Muscle layer of duodenum (tissue), 2 donors: ENCODE measurements around the gene MARK4.
"Not testable (repeated sequence)": the region's sequence is repeated elsewhere in the genome, so short reads cannot be mapped to it uniquely, and the experiment has no call there.

Experiments used
- H3K27ac ChIP-seq: one replicate; pipeline ENCODE4 v1.7.0; 2013; ENCODE audit warnings: mild to moderate bottlenecking, low read length
- H3K27me3 ChIP-seq: one replicate; pipeline ENCODE4 v1.7.0; 2013; ENCODE audit warnings: low read depth, mild to moderate bottlenecking, control low read depth, low read length
- H3K36me3 ChIP-seq, 2 donors: one replicate each; pipeline ENCODE4 v1.7.0; 2013; ENCODE audit warnings: low read length in 2 of 2, control low read depth in 1 of 2, mild to moderate bottlenecking in 1 of 2; ENCODE audit not compliant: insufficient read depth in 2 of 2, control insufficient read depth in 1 of 2
- H3K4me1 ChIP-seq, 2 donors: one replicate each; pipeline ENCODE4 v1.7.0; 2013; ENCODE audit warnings: low read length in 2 of 2, mild to moderate bottlenecking in 2 of 2, control low read depth in 1 of 2, moderate library complexity in 1 of 2; ENCODE audit not compliant: insufficient read depth in 2 of 2, control insufficient read depth in 1 of 2
- H3K4me3 ChIP-seq, 2 donors: one replicate each; pipeline ENCODE4 v1.7.0; 2013; ENCODE audit warnings: low read length in 2 of 2, low read depth in 1 of 2, mild to moderate bottlenecking in 1 of 2
- H3K9me3 ChIP-seq, 2 donors: one replicate each; pipeline ENCODE4 v1.7.0; 2013; ENCODE audit warnings: low read length in 2 of 2, control low read depth in 1 of 2, mild to moderate bottlenecking in 1 of 2; ENCODE audit not compliant: control insufficient read depth in 1 of 2
- donor health status: healthy.

MARK4 gene

DNA sequence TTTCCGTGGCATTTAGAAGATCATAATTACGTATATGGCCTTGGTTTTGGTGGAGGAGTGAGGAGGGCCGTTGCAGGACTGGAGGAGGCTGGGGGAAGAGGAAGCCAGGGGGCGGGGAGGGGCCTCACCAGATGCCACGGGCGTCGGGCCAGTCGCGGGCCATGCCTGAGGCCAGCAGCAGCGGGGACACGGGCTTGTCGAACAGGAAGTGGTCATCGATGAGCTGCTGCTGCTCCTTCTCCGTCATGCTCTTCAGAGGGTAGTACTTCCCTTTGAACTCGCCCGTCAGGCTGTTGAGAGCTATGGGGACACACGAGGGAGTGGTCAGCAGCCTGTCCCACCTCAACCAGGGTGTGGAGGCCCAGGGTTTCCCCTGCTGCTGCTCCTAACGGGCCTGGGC lies 60.5 kb downstream of the MARK4 start:
- no peaks in the 10 kb centered on the region for H3K9me3 ChIP-seq
- no peaks in the 10 kb centered on the region for H3K4me1 ChIP-seq
- no peak overlapping the region for H3K4me3 ChIP-seq
- no peak overlapping the region for H3K27ac ChIP-seq
- H3K36me3 ChIP-seq = no peaks in the 10 kb centered on the region
- no peaks in the 10 kb centered on the region for H3K27me3 ChIP-seq

DNA sequence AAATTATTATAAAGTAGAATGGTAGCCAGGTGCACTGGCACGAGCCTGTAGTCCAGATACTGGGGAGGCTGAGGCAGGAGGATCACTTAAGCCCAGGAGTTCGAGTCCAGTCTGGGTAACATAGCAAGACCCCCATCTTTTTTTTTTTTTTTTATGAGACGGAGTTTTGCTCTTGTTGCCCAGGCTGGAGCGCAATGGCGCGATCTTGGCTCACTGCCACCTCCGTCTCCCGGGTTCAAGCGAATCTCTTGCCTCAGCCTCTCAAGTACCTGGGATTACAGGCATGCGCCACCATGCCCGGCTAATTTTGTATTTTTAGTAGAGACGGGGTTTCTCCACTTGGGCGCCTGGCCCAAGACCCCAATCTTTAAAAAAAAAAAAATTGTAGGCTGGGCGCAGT lies 61.2 kb downstream of the MARK4 start:
- H3K9me3 ChIP-seq, H3K27me3 ChIP-seq, H3K36me3 ChIP-seq, H3K27ac ChIP-seq, H3K4me3 ChIP-seq, H3K4me1 ChIP-seq: not testable (repeated sequence)

DNA sequence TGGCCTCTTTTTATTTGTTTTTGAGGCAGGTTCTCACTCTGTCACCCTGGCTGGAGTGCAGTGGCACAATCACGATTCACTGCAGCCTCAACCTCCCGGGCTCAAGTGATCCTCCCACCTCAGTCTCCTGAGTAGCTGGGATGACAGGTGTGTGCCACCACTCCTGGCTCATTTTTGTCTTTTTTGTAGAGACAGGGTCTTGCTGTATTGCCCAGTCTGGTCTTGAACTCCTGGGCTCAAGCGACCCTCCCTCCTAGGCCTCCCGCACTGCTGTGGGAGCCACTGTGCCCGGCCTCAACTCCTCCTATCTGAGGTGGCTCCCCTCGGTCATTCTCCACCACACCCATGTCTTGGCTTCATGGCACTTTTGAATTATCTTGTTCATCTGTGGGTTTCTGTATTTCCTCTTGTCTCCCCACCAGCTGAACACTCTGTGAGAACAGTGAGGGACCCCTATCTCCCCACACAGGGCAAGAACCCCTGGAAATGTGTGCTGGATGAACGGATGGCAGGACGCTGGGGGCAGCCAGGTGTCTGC lies 63.7 kb downstream of the MARK4 start:
- no peaks in the 10 kb centered on the region for H3K36me3 ChIP-seq
- no peaks in the 10 kb centered on the region for H3K4me1 ChIP-seq
- H3K4me3 ChIP-seq = no peak overlapping the region
- no peaks in the 10 kb centered on the region for H3K9me3 ChIP-seq
- H3K27me3 ChIP-seq = no peaks in the 10 kb centered on the region
- H3K27ac ChIP-seq = no peak overlapping the region

DNA sequence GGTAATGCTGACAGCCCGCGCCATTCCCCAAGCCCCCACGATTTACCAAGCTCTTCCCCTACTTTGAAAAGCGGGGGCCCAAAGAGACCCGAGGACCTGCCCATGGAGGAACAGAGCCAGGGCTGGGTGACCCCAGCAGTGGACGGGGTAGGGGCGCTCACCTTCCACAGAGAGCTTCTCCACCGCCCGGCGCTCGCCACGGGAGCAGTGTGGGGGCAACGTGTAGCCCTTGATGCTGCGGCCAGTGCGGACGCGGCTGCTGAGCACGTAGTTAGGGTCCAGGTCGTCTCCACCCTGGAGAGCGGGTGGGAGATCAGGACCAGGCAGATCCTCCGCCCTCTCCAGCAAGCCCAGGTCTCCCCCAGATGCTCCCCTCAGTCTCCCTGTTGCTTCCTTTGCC lies 64.2 kb downstream of the MARK4 start:
- Histone ChIP-seq H3K27ac (no peak overlapping the region), H3K9me3 (no peaks in the 10 kb centered on the region), H3K4me1 (no peaks in the 10 kb centered on the region), H3K36me3 (no peaks in the 10 kb centered on the region), H3K27me3 (no peaks in the 10 kb centered on the region), H3K4me3 (no peak overlapping the region)

DNA sequence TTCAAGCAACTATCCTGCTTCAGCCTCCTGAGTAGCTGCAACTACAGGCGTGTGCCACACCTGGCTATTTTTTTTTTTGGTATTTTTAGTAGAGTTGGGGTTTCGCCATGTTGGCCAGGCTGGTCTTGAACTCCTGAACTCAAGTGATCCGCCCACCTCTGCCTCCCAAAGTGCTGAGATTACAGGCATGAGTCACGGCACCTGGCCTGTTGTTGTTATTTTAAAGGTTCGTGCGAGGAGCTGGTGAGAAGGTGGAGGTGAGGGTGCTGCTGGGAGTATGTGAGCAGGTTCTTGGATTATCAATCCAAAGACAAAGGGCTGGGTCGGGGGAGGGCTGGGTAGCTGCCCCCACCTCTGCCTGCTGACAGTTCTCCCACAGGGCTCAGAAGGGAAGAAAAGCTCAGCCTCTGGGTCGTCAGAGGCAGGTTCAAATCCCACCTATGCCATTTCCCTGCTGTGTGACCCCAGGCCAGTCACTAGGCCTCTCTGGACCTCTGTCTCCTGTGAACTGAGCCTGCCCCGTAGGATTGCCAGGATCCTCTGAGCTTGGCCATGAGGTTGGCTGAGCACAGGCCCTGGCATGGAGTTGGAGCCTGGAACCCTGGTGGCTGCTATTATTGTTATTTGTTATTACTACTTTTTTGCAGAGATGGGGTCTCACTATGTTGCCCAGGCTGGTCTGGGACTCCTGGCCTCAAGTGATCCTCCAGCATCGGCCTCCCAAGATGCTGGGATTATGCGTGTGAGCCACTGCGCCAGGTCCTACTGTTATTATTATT lies 70.1 kb downstream of the MARK4 start:
- H3K4me1 ChIP-seq = peaks cover 0 to 16% of the 10 kb centered on the region in 2 donors
- H3K4me3 ChIP-seq = no peak overlapping the region
- H3K9me3 ChIP-seq = no peaks in the 10 kb centered on the region
- peaks cover 15% of the 10 kb centered on the region for H3K27me3 ChIP-seq
- H3K27ac ChIP-seq = no peak overlapping the region
- no peaks in the 10 kb centered on the region for H3K36me3 ChIP-seq

DNA sequence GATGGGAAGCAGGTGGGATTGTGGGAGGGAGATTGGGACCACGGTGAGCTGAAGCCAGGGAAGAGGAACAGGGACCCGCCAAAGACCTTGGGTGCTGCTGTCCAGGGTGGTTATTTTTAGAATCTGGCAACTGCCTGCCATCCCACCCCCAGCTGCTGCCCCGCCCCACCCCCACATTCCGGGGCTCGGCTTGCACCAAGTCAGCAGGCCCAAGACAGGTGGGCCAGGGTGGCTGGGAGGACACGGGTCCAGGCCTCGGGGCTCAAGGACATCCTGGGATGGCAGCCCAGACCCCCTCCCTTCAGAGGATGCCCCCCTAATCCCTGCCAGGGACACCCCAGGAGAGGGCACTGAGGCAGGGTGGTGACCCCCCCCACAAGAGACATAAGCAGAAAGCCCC lies 70.8 kb downstream of the MARK4 start:
- no peak overlapping the region for H3K27ac ChIP-seq
- no peak overlapping the region for H3K4me3 ChIP-seq
- H3K36me3 ChIP-seq = no peaks in the 10 kb centered on the region
- peaks cover 0 to 21% of the 10 kb centered on the region in 2 donors for H3K4me1 ChIP-seq
- H3K27me3 ChIP-seq = peaks cover 15% of the 10 kb centered on the region
- no peaks in the 10 kb centered on the region for H3K9me3 ChIP-seq

DNA sequence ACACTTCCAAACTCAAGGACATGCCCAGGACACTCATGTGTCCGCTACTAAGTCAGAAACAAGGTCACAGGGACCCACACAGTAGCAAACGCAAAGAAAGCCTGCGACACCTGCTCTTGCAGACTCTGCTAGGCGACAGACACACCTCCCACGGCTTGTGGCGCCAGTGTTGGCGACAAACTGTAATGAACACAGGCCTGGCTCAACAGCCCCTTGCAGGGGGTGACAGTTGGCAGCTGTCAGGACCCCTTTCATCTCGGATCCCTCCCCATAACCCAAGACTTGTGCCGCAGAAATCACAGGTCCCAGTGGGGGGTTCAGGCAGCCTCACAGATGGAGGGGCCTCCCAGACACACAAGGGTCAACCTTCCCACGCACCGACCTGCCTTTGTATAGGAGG lies 71.2 kb downstream of the MARK4 start:
- H3K4me3 ChIP-seq = no peak overlapping the region
- H3K9me3 ChIP-seq = no peaks in the 10 kb centered on the region
- peaks cover 15% of the 10 kb centered on the region for H3K27me3 ChIP-seq
- H3K4me1 ChIP-seq = peaks cover 0 to 21% of the 10 kb centered on the region in 2 donors
- H3K27ac ChIP-seq = no peak overlapping the region
- no peaks in the 10 kb centered on the region for H3K36me3 ChIP-seq

DNA sequence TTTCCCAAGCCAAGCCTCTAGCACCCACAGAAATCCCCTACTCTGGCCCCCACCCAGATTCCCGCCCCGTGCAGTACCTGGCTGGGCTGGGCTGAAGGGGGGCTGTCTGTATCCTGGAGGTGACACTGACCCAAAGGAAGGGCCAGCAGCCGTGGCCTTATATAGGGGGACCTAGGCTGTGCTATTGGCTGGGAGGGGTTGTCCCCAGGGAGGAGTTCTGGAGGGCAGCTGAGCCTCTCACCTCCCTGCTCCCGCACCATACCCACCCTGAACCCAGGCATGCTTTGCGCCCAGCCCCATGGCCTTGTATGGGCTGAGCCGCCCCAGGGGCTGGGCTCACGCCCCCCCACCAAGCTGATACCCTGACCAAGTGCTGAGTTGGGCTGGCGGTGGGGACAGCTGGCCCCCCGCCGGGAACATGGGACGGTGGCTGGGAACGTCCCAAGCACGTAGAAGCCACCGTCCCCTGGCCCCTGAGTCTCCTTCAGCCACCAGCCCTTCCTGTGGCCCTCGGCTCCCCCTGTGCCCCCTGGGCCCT lies 71.7 kb downstream of the MARK4 start, which contains the start of gene CKM:
CKM (minus strand) TSS at position 132 of the 538 bp plus-strand sequence. CDS start 3,162 bp downstream, outside the sequence.
- Histone ChIP-seq H3K36me3 (no peaks in the 10 kb centered on the region), H3K27me3 (peaks cover 15% of the 10 kb centered on the region), H3K4me1 (peaks cover 0 to 21% of the 10 kb centered on the region in 2 donors), H3K9me3 (no peaks in the 10 kb centered on the region), H3K27ac (no peak within 1 kb of the TSS), H3K4me3 (peak within 1 kb of the TSS in 1 of 2 donors; percentile 60)

DNA sequence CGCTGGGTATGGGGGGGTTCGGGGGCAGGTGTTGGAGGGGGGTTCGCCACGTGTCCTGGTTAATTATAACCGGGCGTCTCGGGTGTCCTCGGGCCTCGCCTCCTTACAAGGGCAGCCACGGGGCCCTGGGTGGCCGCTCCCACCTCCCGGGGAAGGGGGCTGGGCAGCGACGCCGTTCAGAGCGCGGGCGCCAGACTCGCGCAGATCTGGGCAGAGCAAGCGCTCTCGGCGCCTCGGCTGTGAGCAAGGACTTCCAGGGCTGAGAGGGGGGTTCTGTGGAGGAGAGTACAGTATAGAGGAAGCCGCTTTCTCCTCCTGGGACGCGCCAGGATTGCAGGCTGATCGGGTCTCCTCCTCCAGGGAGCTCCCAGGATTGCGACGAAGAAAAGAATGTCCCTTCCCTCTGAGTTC lies 72.6 kb downstream of the MARK4 start:
- peaks cover 0 to 21% of the 10 kb centered on the region in 2 donors for H3K4me1 ChIP-seq
- H3K27ac ChIP-seq = no peak overlapping the region
- H3K4me3 ChIP-seq = peak overlapping the region; percentile 8 to 60
- H3K9me3 ChIP-seq = no peaks in the 10 kb centered on the region
- peaks cover 15% of the 10 kb centered on the region for H3K27me3 ChIP-seq
- no peaks in the 10 kb centered on the region for H3K36me3 ChIP-seq

DNA sequence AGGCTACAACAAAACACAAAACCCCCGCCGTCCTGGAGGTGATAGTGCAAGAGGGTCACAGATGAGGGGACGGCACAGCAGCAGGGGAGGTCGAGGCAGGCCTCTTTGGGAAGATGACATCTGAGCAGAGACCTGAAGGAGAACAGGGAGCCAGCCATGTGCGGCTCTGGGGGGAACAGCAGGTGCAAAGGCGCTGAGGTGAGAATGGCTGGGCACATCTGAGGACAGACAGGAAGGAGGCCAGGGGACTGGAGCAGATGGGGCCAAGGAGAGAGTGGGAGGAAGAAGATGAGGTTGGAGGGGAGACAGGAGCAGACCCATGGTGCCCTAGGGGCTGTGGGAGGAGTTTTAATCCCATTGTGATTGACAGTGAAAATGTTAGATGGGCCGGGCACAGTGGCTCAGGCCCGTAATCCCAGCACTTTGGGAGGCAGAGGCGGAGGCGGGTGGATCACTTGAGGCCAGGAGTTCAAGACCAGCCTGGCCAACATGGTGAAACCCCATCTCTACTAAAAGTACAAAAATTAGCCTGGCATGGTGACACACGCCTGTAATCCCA lies 73.4 kb downstream of the MARK4 start:
- no peaks in the 10 kb centered on the region for H3K9me3 ChIP-seq
- peaks cover 0 to 21% of the 10 kb centered on the region in 2 donors for H3K4me1 ChIP-seq
- no peaks in the 10 kb centered on the region for H3K36me3 ChIP-seq
- peak overlapping the region; percentile 8 to 60 for H3K4me3 ChIP-seq
- H3K27ac ChIP-seq = no peak overlapping the region
- H3K27me3 ChIP-seq = peaks cover 15% of the 10 kb centered on the region

DNA sequence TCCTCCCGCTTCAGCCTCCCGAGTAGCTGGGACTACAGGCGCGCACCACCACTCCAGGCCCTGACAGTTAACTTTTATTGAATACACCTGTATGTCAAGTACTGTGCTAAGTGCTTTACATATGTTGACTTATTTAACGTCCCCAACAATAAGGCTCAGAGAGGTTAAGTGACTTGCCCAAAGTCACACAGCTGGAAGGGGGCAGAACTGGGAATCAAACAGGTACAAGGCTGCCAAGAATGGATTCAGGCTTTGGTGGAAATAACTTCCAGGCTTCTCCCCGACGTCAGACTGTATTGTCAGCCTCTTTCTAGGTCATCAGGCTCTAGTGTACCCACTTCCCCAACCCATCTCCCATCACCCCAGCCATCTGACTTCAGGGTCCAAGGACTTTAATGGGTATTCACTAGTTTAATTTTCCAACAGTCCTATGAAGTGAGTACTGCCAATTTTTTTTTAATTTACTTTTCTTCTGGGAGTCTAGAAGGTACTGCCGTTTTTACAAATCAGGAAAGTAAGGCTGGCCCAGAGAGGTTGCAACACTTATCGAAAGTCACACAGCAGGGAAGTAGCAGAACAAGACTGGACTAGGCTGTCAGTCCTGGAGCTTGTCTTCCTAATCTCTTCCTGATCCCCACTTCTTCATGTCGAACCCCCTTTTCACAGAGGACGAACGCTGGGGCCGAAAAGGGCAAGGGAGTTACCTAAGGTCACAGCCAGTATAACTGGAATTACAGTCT lies 76.5 kb downstream of the MARK4 start:
- Histone ChIP-seq H3K9me3 (no peaks in the 10 kb centered on the region), H3K36me3 (no peaks in the 10 kb centered on the region), H3K4me3 (no peak overlapping the region), H3K4me1 (peaks cover 0 to 21% of the 10 kb centered on the region in 2 donors), H3K27me3 (peaks cover 15% of the 10 kb centered on the region), H3K27ac (no peak overlapping the region)
